A549 (cell line): ENCODE data around the gene CCDC85A. TPM values are rescaled to one million over a fixed set of nuclear protein-coding genes. Genes with fewer than 3 reads are reported as not detected.

ENCODE experiments used
- ATAC-seq, 2 experiments: fragments of 200-7000 bp in 1 of 2; fragments of >200 bp in 1 of 2; cut with Nextera tagmentation in 1 of 2; cut with Tn5 transposase in 1 of 2; 3 replicates each; pipeline versions ENCODE4 v1.8.0 to v1.9.1; 2018 to 2020; ENCODE audit warnings: mild to moderate bottlenecking in 1 of 2, moderate library complexity in 1 of 2
- CTCF ChIA-PET: fragments of 300-600 bp; sonication (Branson Sonifier 250); formaldehyde crosslinking; extraction: SDS; loops from one replicate; lab custom pipeline; 2021; ENCODE audit warnings: antibody characterized with exemption, inconsistent platforms; lab: Yijun Ruan, JAX
- POLR2A ChIA-PET: fragments of 350-600 bp; formaldehyde crosslinking; extraction: SDS; loops from one replicate; lab custom pipeline; 2021; ENCODE audit warnings: antibody characterized with exemption, inconsistent platforms; lab: Yijun Ruan, JAX
- DNase-seq, 2 experiments: peaks; one replicate each; pipeline versions ENCODE4 v3.0.0 to v3.0.0-alpha.2; 2011 to 2016; ENCODE audit warnings: low read depth in 1 of 2, low spot score in 1 of 2
- FAIRE-seq: peaks from 2 replicates; lab custom pipeline; 2011; peaks lifted over from hg19 to GRCh38; lab: Jason Lieb, UNC
- H3K27ac ChIP-seq, 2 experiments: fragments of >200 bp; sonication (Bioruptor Twin); formaldehyde crosslinking; 3 replicates each; pipeline ENCODE4 v1.5.1; 2016 to 2017
- H3K4me1 ChIP-seq: fragments of >200 bp; sonication (Bioruptor Twin); formaldehyde crosslinking; 3 replicates; pipeline ENCODE4 v1.6.1; 2016
- H3K4me2 ChIP-seq: fragments of >200 bp; sonication (Bioruptor Twin); formaldehyde crosslinking; 3 replicates; pipeline ENCODE4 v1.6.1; 2016
- H3K4me3 ChIP-seq: fragments of >200 bp; sonication (Bioruptor Twin); formaldehyde crosslinking; 3 replicates; pipeline ENCODE4 v1.5.1; 2016
- H3K9me3 ChIP-seq: fragments of >200 bp; sonication (Bioruptor Twin); formaldehyde crosslinking; 3 replicates; pipeline ENCODE4 v1.6.1; 2016
- ATOH8 ChIP-seq: fragments of 250-450 bp; sonication (Bioruptor Pico); IDR thresholded peaks from 2 replicates; pipeline ENCODE4 v1.5.0; 2020; ENCODE audit warnings: low read depth, mild to moderate bottlenecking, moderate library complexity
- BCL3 ChIP-seq: fragments of >200 bp; sonication (Bioruptor Twin); formaldehyde crosslinking; IDR thresholded peaks from 3 replicates; pipeline ENCODE4 v1.6.1; 2016
- FOSB ChIP-seq: fragments of 250-450 bp; sonication (Bioruptor Pico); IDR thresholded peaks from 2 replicates; pipeline ENCODE4 v1.5.0; 2020; ENCODE audit warnings: mild to moderate bottlenecking, moderate library complexity
- FOSL2 ChIP-seq, 2 experiments: fragments of 450-650 bp in 1 of 2; fragments of >200 bp in 1 of 2; sonication (Bioruptor Twin) in 1 of 2; formaldehyde crosslinking; IDR thresholded peaks; 2 replicates each; pipeline versions ENCODE4 v1.5.0 to v1.6.1; 2016 to 2020; ENCODE audit warnings: mild to moderate bottlenecking in 1 of 2, moderate library complexity in 1 of 2
- GATA3 ChIP-seq: IDR thresholded peaks from 2 replicates; pipeline ENCODE4 v1.6.1; 2012; ENCODE audit warnings: borderline replicate concordance
- HDAC2 ChIP-seq: fragments of 200-600 bp; sonication (generic); IDR thresholded peaks from 2 replicates; pipeline ENCODE4 v1.6.1; 2016
- HMGXB4 ChIP-seq: fragments of 250-450 bp; sonication (Bioruptor Pico); IDR thresholded peaks from 2 replicates; pipeline ENCODE4 v1.5.0; 2021; ENCODE audit warnings: mild to moderate bottlenecking, moderate library complexity, borderline replicate concordance
- HOXB5 ChIP-seq: fragments of 250-450 bp; sonication (Bioruptor Pico); IDR thresholded peaks from 2 replicates; pipeline ENCODE4 v1.5.0; 2020; ENCODE audit warnings: mild to moderate bottlenecking, moderate library complexity
- KDM1A ChIP-seq: fragments of 200-600 bp; sonication (generic); IDR thresholded peaks from 2 replicates; pipeline ENCODE4 v1.6.1; 2016; ENCODE audit warnings: low read depth, mild to moderate bottlenecking
- MAFK ChIP-seq: fragments of 450-650 bp; IDR thresholded peaks from 2 replicates; pipeline ENCODE4 v1.6.1; 2014; ENCODE audit not compliant: partially characterized antibody
- MYC ChIP-seq: IDR thresholded peaks from 2 replicates; pipeline ENCODE4 v1.6.1; 2012; ENCODE audit warnings: mild to moderate bottlenecking, inconsistent platforms, low read length, improper control_type of control experiment, borderline replicate concordance
- NFE2L2 ChIP-seq: fragments of 150-350 bp; conservative IDR thresholded peaks from 2 replicates; pipeline ENCODE4 v1.6.1; 2014; ENCODE audit warnings: low read length
- POLR2A ChIP-seq: IDR thresholded peaks from 2 replicates; pipeline ENCODE4 v1.6.1; 2012; ENCODE audit warnings: mild to moderate bottlenecking, low read length
- RAD21 ChIP-seq, 2 experiments: fragments of >200 bp in 1 of 2; sonication (Bioruptor Twin) in 1 of 2; formaldehyde crosslinking in 1 of 2; IDR thresholded peaks in 1 of 2; conservative IDR thresholded peaks in 1 of 2; 2 replicates in 1 of 2; 3 replicates in 1 of 2; pipeline ENCODE4 v1.6.1; 2012 to 2018; ENCODE audit warnings: inconsistent platforms in 1 of 2
- REST ChIP-seq: fragments of 200-600 bp; sonication (generic); IDR thresholded peaks from 2 replicates; pipeline ENCODE4 v1.6.1; 2016; ENCODE audit warnings: antibody characterized with exemption, mild to moderate bottlenecking, moderate library complexity
- RFX5 ChIP-seq: fragments of 450-650 bp; IDR thresholded peaks from 2 replicates; pipeline ENCODE4 v1.7.1; 2014; ENCODE audit warnings: antibody characterized with exemption, mild to moderate bottlenecking, moderate library complexity
- RNF2 ChIP-seq: fragments of 200-600 bp; sonication (generic); IDR thresholded peaks from 2 replicates; pipeline ENCODE4 v1.6.1; 2016; ENCODE audit warnings: low read depth, mild to moderate bottlenecking, antibody characterized with exemption, moderate library complexity, borderline replicate concordance
- SREBF2 ChIP-seq: fragments of 450-650 bp; IDR thresholded peaks from 2 replicates; pipeline ENCODE4 v1.6.1; 2014; ENCODE audit warnings: mild to moderate bottlenecking, moderate library complexity
- ZNF302 ChIP-seq: fragments of 250-450 bp; sonication (Bioruptor Pico); IDR thresholded peaks from 2 replicates; pipeline ENCODE4 v1.9.0; 2021; ENCODE audit warnings: inconsistent platforms, mild to moderate bottlenecking, moderate library complexity
- WGBS: methylation state at CpG from one replicate; pipeline ENCODE4 v1.1.6; 2017; ENCODE audit errors: missing lambda C conversion rate; 5-methylcytosine and 5-hydroxymethylcytosine counted together
- polyA plus RNA-seq, 4 experiments: library from polyadenylated mRNA; depleted of rRNA in 3 of 4; stranded (reverse); fragments of >200 nt; fragmentation: RNase III in 1 of 4; extraction: RNeasy Plus Mini Kit Qiagen cat#74134 plus additional on column Dnase treatment in 1 of 4; gene quantifications; 2 replicates in 3 of 4; 3 replicates in 1 of 4; pipeline ENCODE4 v1.2.3, GENCODE V29; 2011 to 2017

CCDC85A gene
- polyA plus RNA-seq, 2 of the 4 experiments (the other 2 are of a cell fraction), result 0.05 to 0.30 TPM

- Histone ChIP-seq H3K9me3 (no peaks in the 10 kb centered on the region), H3K4me2 (no peak overlapping the region), H3K4me3 (no peak overlapping the region), H3K4me1 (no peaks in the 10 kb centered on the region), H3K27ac (no peak overlapping the region)
- DNase-seq (no peak), ATAC-seq (no peak), FAIRE-seq (no peak)
- WGBS, result 55% methylated on average over 2 of the region's 2 CpGs
- TF ChIP-seq FOSB (CRISPR knock-in tag), result no peak
- TF ChIP-seq RFX5, result no peak
- TF ChIP-seq HMGXB4, result no peak
- no peak for TF ChIP-seq NFE2L2
- TF ChIP-seq MYC, result no peak
- TF ChIP-seq HDAC2, result no peak
- no peak for TF ChIP-seq POLR2A
- TF ChIP-seq GATA3, result no peak
- no peak for TF ChIP-seq BCL3
- TF ChIP-seq ATOH8 (CRISPR knock-in tag), result no peak
- no peak for TF ChIP-seq RAD21 (conservative IDR thresholded peaks at IDR 0.05 in 1 of 2, IDR thresholded peaks at IDR 0.05 in 1 of 2)
- no peak for TF ChIP-seq MAFK
- TF ChIP-seq KDM1A, result no peak
- no peak for TF ChIP-seq ZNF302
- no peak for TF ChIP-seq RNF2
- no peak for TF ChIP-seq REST
- TF ChIP-seq SREBF2, result no peak
- POLR2A ChIA-PET, result no interaction called here
- CTCF ChIA-PET, result no interaction called here
These were observed 181.1 kb downstream of the CCDC85A start for GRCh38 chr2:56364902-56365301.

GRCh38 chr2:56369316-56369715, 185.5 kb downstream of the CCDC85A start:
- Histone ChIP-seq H3K27ac (no peak overlapping the region), H3K4me3 (no peak overlapping the region), H3K9me3 (no peaks in the 10 kb centered on the region), H3K4me2 (no peak overlapping the region), H3K4me1 (no peaks in the 10 kb centered on the region)
- ATAC-seq (no peak), FAIRE-seq (no peak), DNase-seq (no peak)
- WGBS, result 27% methylated on average over 2 of the region's 2 CpGs
- ChIA-PET CTCF (no interaction called here), POLR2A (no interaction called here)
- TF ChIP-seq HOXB5 (CRISPR knock-in tag) (no peak), FOSL2 (IDR thresholded peaks at IDR 0.05) (no peak), FOSL2 (CRISPR knock-in tag; IDR thresholded peaks at IDR 0.05) (0 out of 2 replicates have a peak, but pooled peaks have one; percentile 23)
